NCI-H2227 treated with DMSO at 0.1 percent for 48 hours (cell line): ENCODE data around the gene ACOT8.
"Not testable (repeated sequence)": the region's sequence is repeated elsewhere in the genome, so short reads cannot be mapped to it uniquely, and the experiment has no call there.

Source experiments
- DNase-seq: peaks from one replicate; lab custom pipeline; 2025; lab: John Stamatoyannopoulos, UW

Gene ACOT8

GRCh38 chr20:45887346-45887715 lies 30.1 kb upstream of the ACOT8 start, which contains the start of gene SPATA25:
Gene SPATA25, minus strand, starts transcription at chr20:45887622. Its CDS starts 32 bp downstream, at chr20:45887590.
- DNase-seq: no peak

- DNase-seq: no peak
These were observed 29.6 kb upstream of the ACOT8 start for GRCh38 chr20:45886590-45887345.

DNA sequence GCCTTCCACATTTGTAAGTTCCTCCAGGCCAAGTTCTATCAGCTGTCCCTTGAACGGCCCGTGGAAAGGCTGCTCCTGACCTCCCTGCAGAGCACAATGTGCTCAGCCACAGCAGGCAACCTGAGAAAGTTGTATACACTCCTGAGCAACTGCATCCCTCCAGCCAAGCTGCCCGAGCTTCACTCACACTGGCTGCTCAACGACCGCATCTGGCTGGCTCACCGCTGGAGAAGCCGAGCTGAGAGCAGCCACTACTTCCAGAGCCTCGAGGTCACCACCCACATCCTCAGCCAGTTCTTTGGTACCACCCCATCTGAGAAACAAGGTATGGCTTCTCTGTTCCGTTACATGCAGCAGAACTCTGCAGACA lies 25.9 kb upstream of the ACOT8 start:
- DNase-seq: no peak

GRCh38 chr20:45882469-45883099 lies 25.4 kb upstream of the ACOT8 start:
- no peak for DNase-seq

DNA sequence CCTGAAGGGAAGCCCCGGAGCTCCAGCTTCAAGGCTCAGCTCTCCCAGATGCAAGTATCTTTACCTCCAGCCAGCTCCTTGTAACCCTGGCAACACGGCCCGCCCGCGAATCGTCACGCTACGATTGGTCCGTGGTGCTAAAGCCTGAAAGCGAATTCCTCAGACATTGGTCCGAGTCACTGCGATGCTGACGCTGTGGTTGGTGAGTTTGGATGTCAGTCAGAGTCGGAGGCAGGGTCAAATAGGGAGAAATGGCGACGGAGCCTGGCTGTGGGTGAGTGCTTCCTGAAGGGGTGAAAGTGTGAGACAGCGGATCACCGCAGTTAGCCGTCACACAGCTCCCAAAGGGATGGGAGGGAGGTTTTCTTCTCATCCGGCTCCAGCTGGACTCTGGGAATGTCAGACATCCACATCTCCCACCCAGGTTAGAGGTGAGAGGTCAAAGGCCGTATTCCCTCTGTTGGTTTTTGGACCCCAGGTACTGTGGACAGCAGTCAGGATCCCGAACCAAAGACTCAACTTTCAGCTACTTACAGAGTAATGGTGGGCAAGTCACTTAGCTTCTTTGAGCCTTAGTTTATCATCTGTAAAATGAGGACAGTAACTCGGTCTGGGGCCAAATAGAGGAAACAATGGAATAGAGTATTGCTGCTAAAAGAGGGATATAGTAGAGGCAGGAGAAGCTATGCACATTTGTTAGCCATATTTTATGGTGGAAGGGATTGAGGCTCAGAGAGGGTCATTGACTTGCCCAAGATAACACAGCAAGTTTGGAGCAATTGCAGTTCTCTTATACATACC lies 24.0 kb upstream of the ACOT8 start, which contains the start of gene ZSWIM1:
TSS of gene ZSWIM1 (plus strand) at position 240 of the 801 bp plus-strand sequence. CDS start 1,366 bp downstream, outside the sequence.
- peak; percentile 97 for DNase-seq

GRCh38 chr20:45878076-45878761 lies 21.0 kb upstream of the ACOT8 start:
- DNase-seq: no peak

DNA sequence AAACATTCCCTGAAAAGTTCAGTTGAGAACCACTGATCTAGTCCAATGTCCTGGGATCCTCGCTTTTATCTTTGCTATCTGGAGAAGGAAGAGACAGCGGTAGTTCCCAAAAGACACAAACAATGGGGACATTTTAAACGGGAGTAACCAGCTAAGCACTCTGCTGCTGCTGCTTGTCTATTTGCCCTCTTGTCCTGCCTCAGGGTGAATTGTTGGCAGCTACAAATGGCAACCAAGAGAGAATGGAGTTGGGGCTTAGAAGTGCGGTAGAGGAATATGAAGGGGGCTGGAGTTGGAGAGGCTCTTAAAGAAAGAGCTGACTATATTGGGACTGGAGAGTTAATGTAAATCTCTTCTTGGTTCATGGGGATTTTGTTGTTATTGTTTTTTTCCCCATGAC lies 17.4 kb upstream of the ACOT8 start:
- DNase-seq: no peak

- DNase-seq: not testable (repeated sequence)
These were observed 16.9 kb upstream of the ACOT8 start for GRCh38 chr20:45874104-45874481.

DNA sequence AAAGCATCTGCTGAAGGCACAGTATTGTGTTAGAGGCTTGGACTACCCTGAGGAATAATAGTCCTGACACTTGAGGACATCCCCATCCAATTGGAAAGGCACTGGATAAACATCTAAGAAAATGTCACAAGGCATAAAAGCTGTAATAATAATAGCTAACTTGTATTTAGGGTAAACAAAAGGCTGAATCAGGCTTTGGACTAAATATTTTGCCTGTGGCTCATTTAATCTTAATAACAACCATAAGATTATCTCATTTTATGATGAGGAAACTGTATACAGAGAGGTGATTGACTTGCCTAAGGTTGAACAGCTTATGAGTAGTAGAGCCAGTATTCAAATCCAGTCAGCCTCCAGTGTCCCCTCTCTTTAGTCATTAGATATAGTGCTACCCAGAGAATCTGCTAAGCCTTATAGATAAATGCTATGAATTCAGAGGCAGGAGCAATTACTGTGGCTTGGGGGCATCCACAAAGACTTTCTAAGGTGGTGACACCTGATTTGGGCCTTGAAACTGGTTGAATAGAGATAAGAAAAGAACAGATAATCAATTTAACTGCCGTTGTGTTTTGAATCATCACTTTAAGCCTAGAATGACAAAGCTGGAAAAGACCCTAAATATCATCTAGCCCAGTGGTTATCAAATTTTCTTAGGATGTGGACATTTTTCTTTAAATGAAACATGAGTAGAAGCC lies 16.4 kb upstream of the ACOT8 start:
- no peak for DNase-seq

DNA sequence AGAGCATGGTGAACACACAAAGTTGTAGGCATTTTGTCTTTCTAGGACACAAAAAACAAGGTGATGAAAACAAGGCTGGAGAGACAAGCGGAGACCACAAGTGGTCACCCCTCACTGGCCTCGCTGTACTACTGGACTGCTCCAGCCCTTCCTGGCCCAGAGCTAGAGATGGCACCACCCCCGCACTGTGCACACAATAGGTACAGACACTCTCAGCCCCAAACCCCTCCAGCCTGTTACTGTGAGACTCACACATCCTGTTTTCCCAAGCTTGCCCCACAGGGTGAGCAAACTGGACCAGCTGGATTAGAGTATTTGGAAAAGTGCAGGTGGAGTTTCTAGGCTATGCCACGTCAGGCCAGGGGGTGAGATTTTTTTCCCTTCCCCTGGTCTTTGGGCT lies 15.4 kb upstream of the ACOT8 start:
- DNase-seq: no peak

GRCh38 chr20:45867819-45868176 lies 10.6 kb upstream of the ACOT8 start:
- DNase-seq: no peak

DNA sequence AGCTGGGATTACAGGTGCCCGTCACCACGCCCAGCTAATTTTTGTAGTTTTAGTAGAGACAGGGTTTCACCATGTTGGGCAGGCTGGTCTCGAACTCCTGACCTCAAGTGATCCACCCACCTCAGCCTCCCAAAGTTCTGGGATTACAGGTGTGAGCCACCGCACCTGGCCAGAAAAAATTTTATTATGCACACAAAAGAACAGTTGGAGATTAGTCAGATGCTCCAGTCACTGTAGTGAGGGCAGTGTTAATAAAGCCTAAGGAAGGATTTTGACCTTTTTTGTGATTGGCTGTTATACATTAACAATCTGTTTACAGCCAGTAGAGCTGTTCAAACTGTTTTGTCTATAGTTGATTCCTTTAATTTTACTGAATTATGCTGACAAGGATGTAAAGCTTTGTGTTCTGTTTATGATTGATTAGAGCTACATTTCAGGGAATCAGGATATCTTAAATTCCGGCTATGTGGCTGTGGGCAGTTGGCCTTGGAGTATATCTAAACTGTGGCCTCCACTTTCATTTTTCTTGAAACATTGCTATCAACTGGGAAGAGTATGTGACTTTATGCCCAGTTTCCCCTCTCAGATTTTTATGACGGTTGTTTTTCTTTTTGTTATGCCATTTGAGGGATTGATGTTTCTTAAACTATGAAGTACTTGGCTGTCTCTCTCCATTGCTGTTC lies 10.1 kb upstream of the ACOT8 start:
- no peak for DNase-seq

DNA sequence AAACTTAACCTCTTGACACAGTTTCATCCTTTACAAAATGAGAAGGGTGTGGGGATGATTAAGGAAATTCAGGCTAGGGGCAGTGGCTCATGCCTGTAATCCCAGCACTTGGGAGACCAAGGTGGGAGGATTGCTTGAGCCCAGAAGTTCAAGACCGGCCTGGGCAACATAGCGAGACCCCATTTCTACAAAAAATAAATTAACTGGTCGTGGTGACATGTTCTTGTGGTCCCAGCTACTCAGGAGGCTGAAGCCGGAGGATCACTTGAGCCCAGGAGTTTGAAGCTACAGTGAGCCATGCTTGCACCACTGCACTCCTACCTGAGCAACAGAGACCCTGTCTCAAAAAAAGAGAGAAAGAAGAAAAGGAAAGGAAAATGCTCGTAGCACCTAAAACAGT lies 9.3 kb upstream of the ACOT8 start:
- no peak for DNase-seq

- DNase-seq: peak; percentile 40
These were observed 6.6 kb upstream of the ACOT8 start for GRCh38 chr20:45863543-45864470.

- DNase-seq: no peak
These were observed 4.3 kb upstream of the ACOT8 start for GRCh38 chr20:45861221-45862075.

GRCh38 chr20:45860560-45861220 lies 3.5 kb upstream of the ACOT8 start:
- no peak for DNase-seq

DNA sequence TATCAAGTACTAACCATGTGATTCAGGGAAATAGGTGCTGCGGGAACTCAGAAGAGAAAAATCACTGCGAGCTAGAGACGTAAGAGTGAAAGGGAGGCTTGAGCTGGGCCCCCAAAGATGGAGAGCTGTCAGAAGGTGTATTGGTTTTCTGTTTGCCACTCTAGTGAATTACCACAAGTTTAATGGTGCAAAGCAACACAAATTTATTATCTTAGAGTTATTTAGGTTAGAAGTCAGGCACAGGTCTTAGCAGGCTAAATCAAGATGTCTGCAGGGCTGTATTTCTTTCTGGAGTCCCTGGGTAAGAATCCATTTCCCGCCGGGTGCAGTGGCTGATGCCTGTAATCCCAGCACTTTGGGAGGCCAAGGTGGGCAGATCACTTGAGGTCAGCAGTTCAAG lies 2.7 kb upstream of the ACOT8 start:
- no peak for DNase-seq

DNA sequence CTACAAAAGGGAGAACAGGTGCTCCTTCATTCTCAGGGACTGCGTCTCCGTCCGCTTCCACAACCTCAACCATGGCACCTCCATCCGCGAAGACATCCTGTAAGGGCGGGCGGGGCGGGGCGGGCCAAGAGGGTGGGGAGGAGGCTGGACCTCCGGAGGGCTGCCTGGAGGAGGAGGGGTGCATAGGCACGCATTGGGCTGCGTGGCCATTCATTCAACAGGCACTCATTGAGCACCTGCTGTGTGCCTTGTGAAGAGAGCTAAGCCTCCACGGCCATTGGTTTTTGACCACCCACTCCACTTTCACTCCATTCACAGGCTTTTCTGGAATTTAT lies 657 bp upstream of the ACOT8 start:
- DNase-seq: no peak

- DNase-seq: no peak
These were observed 3.7 kb downstream of the ACOT8 start for GRCh38 chr20:45853484-45853883.
